H1 (cell line): ENCODE data around the gene ZNF581. TPM values are rescaled to one million over a fixed set of nuclear protein-coding genes. Genes with fewer than 3 reads are reported as not detected.

Experiments used
- CHD7 ChIP-seq: fragments of 300-600 bp; sonication (generic); IDR thresholded peaks from 2 replicates; pipeline ENCODE4 v1.7.1; 2012; ENCODE audit warnings: low read length, moderate library complexity, mild to moderate bottlenecking, inconsistent platforms; ENCODE audit not compliant: insufficient replicate concordance
- GTF2F1 ChIP-seq: IDR thresholded peaks from 2 replicates; pipeline ENCODE4 v1.6.1; 2012; ENCODE audit warnings: low read depth, low read length, improper control_type of control experiment, borderline replicate concordance
- RBBP5 ChIP-seq: IDR thresholded peaks from 2 replicates; pipeline ENCODE4 v1.7.1; 2012; ENCODE audit warnings: low read depth, mild to moderate bottlenecking, inconsistent platforms, low read length, moderate library complexity, borderline replicate concordance
- SP4 ChIP-seq: IDR thresholded peaks from 2 replicates; pipeline ENCODE4 v1.6.1; 2012; ENCODE audit warnings: low read length, inconsistent platforms
- polyA plus RNA-seq, 7 experiments: library from polyadenylated mRNA; depleted of rRNA in 3 of 7; stranded (reverse) in 5 of 7; unstranded in 2 of 7; fragments of >200 nt in 5 of 7; fragments of 200-250 nt in 2 of 7; gene quantifications; 1 replicate in 5 of 7; 2 replicates in 1 of 7; 4 replicates in 1 of 7; pipeline versions ENCODE4 v1.2.1 to v1.2.3, GENCODE V29; 2011 to 2013; ENCODE audit warnings: missing spikeins in 2 of 7, mixed read lengths in 2 of 7
- total RNA-seq: library from RNA; stranded (reverse); fragmentation: NEBNext Ultra II Directional; extraction: Animal tissue kit (Norgen Biotek cat#: 25700); gene quantifications from 2 replicates; pipeline ENCODE4 v1.2.1, GENCODE V29; 2021

ZNF581 gene
- total and polyA plus RNA-seq, 2 of the 8 experiments (the other 6 are each of a cell fraction or from before 2014, with no cell fraction given), result 73.0 to 76.1 TPM

GRCh38 chr19:55672418-55672817, 29.0 kb downstream of the ZNF581 start (continued):
- no peak for TF ChIP-seq CHD7
- no peak for TF ChIP-seq SP4
- TF ChIP-seq RBBP5, result no peak
- no peak for TF ChIP-seq GTF2F1
